ENCODE data around the gene TVP23B. TPM values are rescaled to one million over a fixed set of nuclear protein-coding genes. Genes with fewer than 3 reads are reported as not detected.
"Not testable (repeated sequence)": the region's sequence is repeated elsewhere in the genome, so short reads cannot be mapped to it uniquely, and the experiment has no call there.

The TVP23B gene
- polyA plus RNA-seq, 1 donor from 2014 or later = 71.5 TPM

DNA sequence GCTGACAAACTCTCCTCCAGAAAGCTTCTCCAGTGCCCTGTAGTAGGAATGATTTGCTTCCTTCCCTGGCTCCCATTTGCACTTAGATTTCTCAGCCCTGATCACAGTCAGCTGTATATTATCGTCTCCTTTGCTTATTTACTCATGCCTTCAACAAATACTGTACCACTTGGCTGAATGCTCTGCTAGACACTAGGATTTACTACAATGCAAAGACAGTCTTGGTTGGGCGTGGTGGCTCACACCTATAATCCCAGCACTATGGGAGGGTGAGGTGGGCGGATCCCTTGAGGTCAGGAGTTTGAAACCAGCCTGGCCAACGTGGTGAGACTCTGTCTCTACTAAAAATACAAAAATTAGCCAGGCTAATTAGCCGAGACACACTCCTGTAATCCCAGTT is 5.9 kb downstream of the TVP23B start:
- H3K27me3 ChIP-seq (ENCODE audit: insufficient read depth, low read depth, low read length); H3K9ac ChIP-seq (ENCODE audit: low read length); H3K4me3 ChIP-seq (ENCODE audit: low read length); H3F3A ChIP-seq (ENCODE audit: insufficient read depth, low read length, poor library complexity, severe bottlenecking); H3K4me2 ChIP-seq (ENCODE audit: low read length); H3K79me2 ChIP-seq (replicated peaks; ENCODE audit: insufficient read depth, low read length); H3K36me3 ChIP-seq (ENCODE audit: insufficient read depth, low read length); H2AFZ ChIP-seq (ENCODE audit: low read depth, low read length); H3K27ac ChIP-seq (ENCODE audit: low read length); H3K9me3 ChIP-seq (ENCODE audit: low read length); H3K9me2 ChIP-seq (ENCODE audit: insufficient read depth, low read length); H4K20me1 ChIP-seq (ENCODE audit: insufficient read depth): not testable (repeated sequence)

DNA sequence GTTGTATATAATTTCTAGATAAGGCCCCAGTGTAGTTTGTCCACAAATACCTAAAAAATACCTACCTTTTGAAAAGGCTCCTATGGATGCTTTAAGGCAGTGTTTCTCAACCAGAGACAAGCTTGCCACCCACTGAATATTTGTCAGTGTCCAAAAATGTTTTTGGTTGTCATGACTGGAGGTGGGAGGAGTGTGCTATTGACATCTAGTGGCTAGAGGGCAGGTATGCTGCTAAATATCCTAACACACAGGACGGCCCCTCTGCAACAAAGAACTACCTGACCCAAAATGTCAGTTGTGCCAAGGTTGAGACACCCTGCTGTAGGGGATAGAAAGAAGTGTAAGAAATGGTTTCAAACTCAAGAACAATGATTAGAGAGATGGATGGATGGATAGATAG is 10.4 kb downstream of the TVP23B start:
- H4K20me1 ChIP-seq (ENCODE audit: insufficient read depth); H3K4me2 ChIP-seq (ENCODE audit: low read length); H3K79me2 ChIP-seq (replicated peaks; ENCODE audit: insufficient read depth, low read length); H3K9me3 ChIP-seq (ENCODE audit: low read length); H3K9ac ChIP-seq (ENCODE audit: low read length); H3F3A ChIP-seq (ENCODE audit: insufficient read depth, low read length, poor library complexity, severe bottlenecking); H3K27ac ChIP-seq (ENCODE audit: low read length); H3K9me2 ChIP-seq (ENCODE audit: insufficient read depth, low read length); H3K27me3 ChIP-seq (ENCODE audit: insufficient read depth, low read depth, low read length); H2AFZ ChIP-seq (ENCODE audit: low read depth, low read length); H3K4me3 ChIP-seq (ENCODE audit: low read length); H3K36me3 ChIP-seq (ENCODE audit: insufficient read depth, low read length): not testable (repeated sequence)

DNA sequence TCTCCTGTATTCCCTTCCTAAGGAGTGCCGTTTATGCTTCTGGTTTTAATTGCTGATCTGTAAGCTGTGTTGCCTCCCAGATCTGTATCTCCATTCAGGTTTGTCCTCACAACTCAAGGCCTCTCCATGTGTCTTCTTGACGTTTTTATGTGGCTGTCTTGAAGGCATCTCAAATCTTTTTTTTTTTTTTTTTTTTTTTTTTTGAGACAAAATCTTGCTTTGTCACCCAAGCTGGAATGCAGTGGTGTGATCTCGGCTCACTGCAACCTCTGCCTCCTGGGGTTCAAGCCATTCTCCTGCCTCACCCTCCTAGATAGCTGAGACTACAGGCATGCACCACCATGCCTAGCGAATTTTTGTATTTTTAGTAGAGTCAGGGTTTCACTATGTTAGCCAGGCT is 13.9 kb downstream of the TVP23B start:
- not testable (repeated sequence) for H3K79me2 ChIP-seq (replicated peaks; ENCODE audit: insufficient read depth, low read length); H3K4me3 ChIP-seq (ENCODE audit: low read length); H3K4me2 ChIP-seq (ENCODE audit: low read length); H3K36me3 ChIP-seq (ENCODE audit: insufficient read depth, low read length); H3K27me3 ChIP-seq (ENCODE audit: insufficient read depth, low read depth, low read length); H3K9ac ChIP-seq (ENCODE audit: low read length); H3K9me2 ChIP-seq (ENCODE audit: insufficient read depth, low read length); H2AFZ ChIP-seq (ENCODE audit: low read depth, low read length); H3F3A ChIP-seq (ENCODE audit: insufficient read depth, low read length, poor library complexity, severe bottlenecking); H3K9me3 ChIP-seq (ENCODE audit: low read length); H4K20me1 ChIP-seq (ENCODE audit: insufficient read depth); H3K27ac ChIP-seq (ENCODE audit: low read length)

DNA sequence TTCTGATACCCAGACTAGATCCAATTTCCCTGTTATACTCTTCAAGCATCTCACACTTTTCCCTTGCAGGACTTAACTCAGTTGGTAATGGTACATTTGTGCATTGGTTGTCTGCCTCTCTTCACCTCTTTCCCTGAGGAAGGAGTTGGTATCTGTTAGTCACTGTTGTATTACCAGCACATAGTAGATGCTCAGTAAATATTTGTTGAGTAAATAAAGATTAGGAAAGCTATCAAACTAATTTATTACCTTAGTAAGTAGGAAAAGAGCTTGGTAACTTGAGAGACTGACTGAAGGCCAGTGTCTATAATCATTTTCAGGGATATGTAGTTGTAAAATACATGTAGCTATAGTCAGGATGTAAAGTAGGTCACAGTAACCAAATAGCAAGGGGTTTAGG is 15.9 kb downstream of the TVP23B start:
- H3K9me2 ChIP-seq (ENCODE audit: insufficient read depth, low read length); H3K27ac ChIP-seq (ENCODE audit: low read length); H4K20me1 ChIP-seq (ENCODE audit: insufficient read depth); H3K79me2 ChIP-seq (replicated peaks; ENCODE audit: insufficient read depth, low read length); H3K4me3 ChIP-seq (ENCODE audit: low read length); H3K9ac ChIP-seq (ENCODE audit: low read length); H3K4me2 ChIP-seq (ENCODE audit: low read length); H2AFZ ChIP-seq (ENCODE audit: low read depth, low read length); H3K9me3 ChIP-seq (ENCODE audit: low read length); H3F3A ChIP-seq (ENCODE audit: insufficient read depth, low read length, poor library complexity, severe bottlenecking); H3K27me3 ChIP-seq (ENCODE audit: insufficient read depth, low read depth, low read length); H3K36me3 ChIP-seq (ENCODE audit: insufficient read depth, low read length): not testable (repeated sequence)

- H3K36me3 ChIP-seq (ENCODE audit: insufficient read depth, low read length); H3K79me2 ChIP-seq (replicated peaks; ENCODE audit: insufficient read depth, low read length); H2AFZ ChIP-seq (ENCODE audit: low read depth, low read length); H3K4me3 ChIP-seq (ENCODE audit: low read length); H3K27me3 ChIP-seq (ENCODE audit: insufficient read depth, low read depth, low read length); H3K9ac ChIP-seq (ENCODE audit: low read length); H3K9me3 ChIP-seq (ENCODE audit: low read length); H3K9me2 ChIP-seq (ENCODE audit: insufficient read depth, low read length); H4K20me1 ChIP-seq (ENCODE audit: insufficient read depth); H3K4me2 ChIP-seq (ENCODE audit: low read length); H3K27ac ChIP-seq (ENCODE audit: low read length); H3F3A ChIP-seq (ENCODE audit: insufficient read depth, low read length, poor library complexity, severe bottlenecking): not testable (repeated sequence)
Observed at GRCh38 chr17:18803458-18804245, 22.7 kb downstream of the TVP23B start.

DNA sequence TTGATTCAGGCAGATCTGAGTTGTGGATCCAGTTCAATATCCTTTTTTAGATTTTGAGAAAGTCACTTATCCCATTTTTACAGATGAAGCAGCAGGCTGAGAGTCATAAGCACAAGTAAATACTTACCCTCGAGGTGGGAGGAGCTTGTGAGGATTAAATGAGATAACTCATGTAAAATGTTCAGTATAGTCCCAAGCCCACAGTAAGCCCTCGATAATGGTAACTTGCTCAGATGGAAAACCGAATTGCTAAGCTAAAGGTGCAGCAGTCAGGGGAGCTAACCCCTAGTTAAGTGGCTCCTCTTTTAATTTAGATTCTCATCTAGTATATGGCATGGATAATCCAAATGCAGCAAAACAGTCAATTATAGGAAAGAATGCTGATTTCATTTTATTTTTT is 34.9 kb downstream of the TVP23B start:
- not testable (repeated sequence) for H3K9me2 ChIP-seq (ENCODE audit: insufficient read depth, low read length); H3K4me2 ChIP-seq (ENCODE audit: low read length); H3K4me3 ChIP-seq (ENCODE audit: low read length); H3K27ac ChIP-seq (ENCODE audit: low read length); H3K27me3 ChIP-seq (ENCODE audit: insufficient read depth, low read depth, low read length); H3K36me3 ChIP-seq (ENCODE audit: insufficient read depth, low read length); H3K9ac ChIP-seq (ENCODE audit: low read length); H3K79me2 ChIP-seq (replicated peaks; ENCODE audit: insufficient read depth, low read length); H3K9me3 ChIP-seq (ENCODE audit: low read length); H3F3A ChIP-seq (ENCODE audit: insufficient read depth, low read length, poor library complexity, severe bottlenecking); H4K20me1 ChIP-seq (ENCODE audit: insufficient read depth); H2AFZ ChIP-seq (ENCODE audit: low read depth, low read length)
